ENCODE data around the gene BPHL.
"Not testable (repeated sequence)": the region's sequence is repeated elsewhere in the genome, so short reads cannot be mapped to it uniquely, and the experiment has no call there.

Gene BPHL

GRCh38 chr6:3118353-3119039 lies at the start of gene BPHL:
Gene BPHL, plus strand, starts transcription at chr6:3118711. Its CDS starts 30 bp downstream, at chr6:3118741.
- in situ Hi-C loops (cut with MboI; ENCODE audit: low sequenced_read_pairs), result no loop called here

GRCh38 chr6:3071568-3071967 lies 46.9 kb upstream of the BPHL start:
- in situ Hi-C loops (cut with MboI; ENCODE audit: low sequenced_read_pairs), result no loop called here

- in situ Hi-C loops (cut with MboI; ENCODE audit: low sequenced_read_pairs), result no loop called here
These were observed 45.7 kb upstream of the BPHL start for GRCh38 chr6:3072798-3073197.

DNA sequence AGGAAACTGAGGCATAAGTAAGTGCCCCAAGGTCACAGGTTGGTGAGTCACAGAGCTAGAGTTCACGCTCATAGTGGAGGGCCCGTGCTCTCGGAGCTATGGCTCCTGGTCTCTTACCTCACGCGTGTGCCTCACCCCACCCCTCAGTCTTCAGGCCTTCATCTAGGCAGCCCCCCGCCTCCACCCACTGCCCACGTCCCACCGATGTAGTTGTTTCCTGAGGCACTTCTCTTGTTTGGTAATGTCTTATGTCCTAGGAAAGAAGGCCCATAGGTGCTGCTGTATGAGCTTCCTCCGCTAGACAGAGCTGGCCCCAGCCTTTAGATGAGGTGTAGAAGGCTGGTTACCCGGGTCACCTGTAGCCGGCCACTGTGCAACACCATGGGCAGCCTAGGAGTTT lies 45.1 kb upstream of the BPHL start:
- in situ Hi-C loops (cut with MboI; ENCODE audit: low sequenced_read_pairs), result no loop called here

GRCh38 chr6:3075772-3076113 lies 42.8 kb upstream of the BPHL start:
- in situ Hi-C loops (cut with MboI; ENCODE audit: low sequenced_read_pairs), result no loop called here

DNA sequence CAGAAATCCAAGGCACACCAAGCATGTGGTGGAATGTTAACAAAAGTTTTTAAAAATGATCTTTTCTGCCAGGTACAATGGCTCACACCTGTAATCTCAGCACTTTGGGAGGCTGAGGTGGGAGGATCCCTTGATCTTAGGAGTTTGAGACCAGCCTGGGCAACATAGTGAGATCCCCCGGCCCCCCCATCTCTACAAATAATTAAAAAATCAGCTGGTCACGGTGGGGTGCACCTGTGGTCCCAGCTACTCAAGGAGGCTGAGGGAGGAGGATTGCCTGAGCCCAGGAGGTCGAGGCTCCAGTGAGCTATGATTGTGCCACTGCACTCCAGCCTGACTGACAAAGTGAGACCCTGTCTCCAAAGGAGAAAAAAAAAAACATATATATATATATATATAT lies 42.2 kb upstream of the BPHL start:
- in situ Hi-C loops (cut with MboI; ENCODE audit: low sequenced_read_pairs), result no loop called here

- in situ Hi-C loops (cut with MboI; ENCODE audit: low sequenced_read_pairs), result no loop called here
These were observed 41.1 kb upstream of the BPHL start for GRCh38 chr6:3077430-3077829.

GRCh38 chr6:3078952-3079351 lies 39.6 kb upstream of the BPHL start:
- in situ Hi-C loops (cut with MboI; ENCODE audit: low sequenced_read_pairs), result not testable (repeated sequence)

- in situ Hi-C loops (cut with MboI; ENCODE audit: low sequenced_read_pairs), result no loop called here
These were observed 38.8 kb upstream of the BPHL start for GRCh38 chr6:3079682-3080081.

DNA sequence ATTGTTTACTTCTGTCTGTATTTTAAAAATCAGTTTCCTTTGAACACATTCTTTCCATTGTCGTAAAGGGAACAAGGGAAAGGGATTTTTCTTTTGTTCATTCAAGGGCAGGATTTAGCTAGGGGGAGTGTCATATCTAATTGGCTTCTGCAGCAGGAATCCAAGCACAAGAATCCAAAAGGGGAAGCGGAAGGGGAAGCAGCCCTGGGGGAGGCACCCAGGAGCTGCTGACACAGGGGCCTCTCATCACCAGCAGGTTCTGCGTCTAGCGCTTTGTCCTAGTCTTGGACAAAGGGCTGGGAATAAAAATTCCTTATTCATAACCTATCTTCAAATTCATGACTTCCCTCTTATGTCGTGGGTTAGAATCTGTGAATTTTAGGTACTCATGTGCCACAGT lies 36.6 kb upstream of the BPHL start:
- in situ Hi-C loops (cut with MboI; ENCODE audit: low sequenced_read_pairs), result no loop called here

DNA sequence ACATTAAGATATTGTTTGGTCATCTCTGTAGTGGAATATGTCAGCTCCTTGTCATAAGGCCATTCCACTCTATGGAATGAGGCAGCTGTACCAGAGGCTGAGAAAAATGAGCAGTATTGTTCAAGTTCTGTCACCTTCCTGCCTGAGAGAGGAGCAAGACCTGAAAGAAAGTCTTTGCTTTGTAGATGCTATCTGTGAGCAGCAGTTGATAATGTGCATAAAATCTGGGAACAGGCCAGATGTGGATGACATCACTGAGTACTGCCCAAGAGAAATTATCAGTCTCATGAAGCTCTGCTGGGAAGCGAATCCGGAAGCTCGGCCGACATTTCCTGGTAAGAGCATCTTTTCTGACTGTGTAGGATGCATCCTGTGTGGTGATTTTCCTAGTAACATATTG lies 33.4 kb upstream of the BPHL start:
- in situ Hi-C loops (cut with MboI; ENCODE audit: low sequenced_read_pairs), result no loop called here

GRCh38 chr6:3086282-3086946 lies 32.1 kb upstream of the BPHL start:
- in situ Hi-C loops (cut with MboI; ENCODE audit: low sequenced_read_pairs), result no loop called here

GRCh38 chr6:3088446-3088845 lies 30.1 kb upstream of the BPHL start:
- in situ Hi-C loops (cut with MboI; ENCODE audit: low sequenced_read_pairs), result no loop called here

DNA sequence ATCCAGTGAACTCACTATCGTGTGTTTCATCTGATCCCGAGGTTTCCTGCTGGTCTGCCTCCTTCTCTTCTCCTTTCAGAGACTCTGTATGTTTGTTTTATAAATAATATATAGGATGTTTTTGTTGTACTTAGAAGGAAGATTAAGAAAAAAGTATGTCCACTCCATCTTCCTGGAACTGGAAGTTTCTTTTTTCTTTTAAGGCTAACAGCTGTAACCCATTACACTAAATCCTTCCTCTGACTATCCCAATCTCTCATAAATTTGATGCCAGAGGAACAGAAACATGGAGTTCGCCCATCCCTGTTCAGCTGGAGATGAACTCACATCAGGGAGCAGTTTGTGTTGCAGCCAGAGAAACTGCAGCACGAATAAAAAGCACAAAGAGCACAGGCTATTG lies 29.5 kb upstream of the BPHL start:
- in situ Hi-C loops (cut with MboI; ENCODE audit: low sequenced_read_pairs), result no loop called here

- in situ Hi-C loops (cut with MboI; ENCODE audit: low sequenced_read_pairs), result no loop called here
These were observed 28.5 kb upstream of the BPHL start for GRCh38 chr6:3090013-3090412.

DNA sequence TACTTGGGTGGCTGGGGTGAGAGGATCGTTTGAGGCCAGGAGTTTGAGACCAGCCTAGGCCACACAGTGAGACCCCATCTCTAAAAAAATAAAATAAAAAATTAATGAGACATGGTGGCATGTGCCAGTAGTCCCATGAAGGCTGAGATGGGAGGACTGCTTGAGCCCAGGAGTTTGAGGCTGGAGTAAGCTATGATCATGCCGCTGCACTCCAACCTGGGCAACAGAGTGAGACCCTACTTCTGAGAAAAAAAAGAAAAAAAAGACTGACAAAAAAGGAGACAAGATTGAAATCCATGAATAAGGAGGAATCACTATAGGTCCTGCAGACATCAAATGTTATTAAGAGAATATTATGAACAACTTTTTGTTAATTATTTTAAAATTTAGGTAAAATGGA lies 23.7 kb upstream of the BPHL start:
- in situ Hi-C loops (cut with MboI; ENCODE audit: low sequenced_read_pairs), result no loop called here

GRCh38 chr6:3102875-3103274 lies 15.6 kb upstream of the BPHL start:
- in situ Hi-C loops (cut with MboI; ENCODE audit: low sequenced_read_pairs), result no loop called here

- in situ Hi-C loops (cut with MboI; ENCODE audit: low sequenced_read_pairs), result no loop called here
These were observed 9.6 kb upstream of the BPHL start for GRCh38 chr6:3108746-3109414.

GRCh38 chr6:3109761-3110160 lies 8.8 kb upstream of the BPHL start:
- in situ Hi-C loops (cut with MboI; ENCODE audit: low sequenced_read_pairs), result no loop called here

DNA sequence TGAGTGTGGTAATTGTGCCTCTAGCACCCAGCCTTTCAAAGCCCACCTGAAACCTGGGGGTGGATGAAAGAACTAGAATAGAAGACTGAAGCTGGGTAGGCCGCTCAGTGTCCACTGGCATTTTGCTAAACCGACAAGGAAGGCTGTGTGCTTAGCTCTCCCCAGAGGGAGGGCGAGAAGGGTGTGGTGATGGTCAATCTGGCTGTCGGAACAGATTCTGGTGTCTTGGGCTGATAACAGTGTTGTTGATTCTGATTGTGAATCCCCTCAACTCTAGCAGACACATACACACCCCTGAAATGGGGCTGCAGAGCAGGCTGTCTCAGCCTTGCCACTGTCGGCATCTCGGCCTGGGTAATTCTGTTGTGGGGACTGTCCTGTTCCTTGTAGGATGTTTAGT lies 4.1 kb upstream of the BPHL start:
- in situ Hi-C loops (cut with MboI; ENCODE audit: low sequenced_read_pairs), result no loop called here

GRCh38 chr6:3117912-3118352 lies 579 bp upstream of the BPHL start:
- in situ Hi-C loops (cut with MboI; ENCODE audit: low sequenced_read_pairs), result no loop called here

DNA sequence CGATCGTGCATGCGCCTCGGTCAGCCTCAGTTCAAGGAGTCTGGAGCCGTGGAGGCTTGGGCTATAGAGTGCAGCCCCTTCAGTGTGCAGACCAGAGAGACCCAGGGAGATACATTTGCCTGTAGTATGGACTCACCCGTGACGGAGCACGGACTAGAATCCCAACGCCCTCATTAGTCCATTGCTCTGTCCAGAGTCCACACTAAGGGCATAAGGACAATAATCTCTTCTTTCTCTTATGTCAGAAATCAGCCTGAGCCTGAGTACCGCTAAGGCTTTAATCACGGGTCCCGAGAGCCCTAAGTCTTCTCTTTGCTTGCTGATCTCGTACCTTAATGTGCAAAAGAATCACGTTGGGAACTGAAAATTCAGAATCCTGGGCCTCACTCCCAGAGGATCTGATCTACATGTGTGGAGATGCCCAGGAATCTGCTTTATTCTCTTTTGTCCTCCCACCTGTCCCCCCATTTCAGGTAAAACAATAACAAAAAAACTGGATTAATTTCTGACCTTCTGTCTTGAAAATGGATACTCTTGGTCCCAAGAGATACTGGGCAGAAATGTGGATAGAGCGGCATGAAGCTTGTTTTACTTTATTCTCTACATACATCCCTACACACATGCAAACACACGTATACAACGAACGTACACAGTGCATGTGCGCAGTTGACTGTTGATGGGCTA lies 671 bp downstream of the BPHL start:
- in situ Hi-C loops (cut with MboI; ENCODE audit: low sequenced_read_pairs), result no loop called here
